Mucosa of descending colon (tissue), 3 donors: ENCODE measurements around the gene RASGRP3. TPM values are rescaled to one million over a fixed set of nuclear protein-coding genes. Genes with fewer than 3 reads are reported as not detected.

ENCODE experiments used
- ATAC-seq: fragments of 200-7000 bp; cut with Tn5 transposase; one replicate; pipeline ENCODE4 v1.9.1; 2020; ENCODE audit warnings: mild to moderate bottlenecking, moderate library complexity
- DNase-seq, 3 donors: peaks; one replicate each; pipeline ENCODE4 v3.0.0-alpha.2; 2020
- H3K36me3 ChIP-seq: fragments of 200-600 bp; one replicate; pipeline ENCODE4 v1.8.0; 2021; ENCODE audit warnings: low read depth, mild to moderate bottlenecking
- H3K4me1 ChIP-seq: fragments of 200-600 bp; one replicate; pipeline ENCODE4 v1.8.0; 2021; ENCODE audit warnings: low read depth, mild to moderate bottlenecking
- H3K4me3 ChIP-seq: fragments of 200-600 bp; one replicate; pipeline ENCODE4 v1.8.0; 2021; ENCODE audit warnings: mild to moderate bottlenecking
- H3K9me3 ChIP-seq: fragments of 200-600 bp; one replicate; pipeline ENCODE4 v1.8.0; 2021; ENCODE audit warnings: mild to moderate bottlenecking
- intact Hi-C, 2 donors: fragments of 100-400 bp; cut with DNase I in 1 of 2; cut with micrococcal nuclease in 1 of 2; formaldehyde crosslinking; loops; one replicate each; pipeline versions ENCODE4 v1.11.0 to v1.11.1; 2022; cut with DNase I, micrococcal nuclease
- total RNA-seq, 3 donors: library from RNA; stranded (reverse); fragmentation: NEBNext Ultra II Directional in 2 of 3; extraction: Animal tissue kit (Norgen Biotek cat#: 25700) in 2 of 3; gene quantifications; one replicate each; pipeline versions ENCODE4 v1.2.1 to v1.2.4, GENCODE V29; 2021 to 2023
- TF ChIP-seq, protein P1 (sequence below): fragments of 200-600 bp; IDR thresholded peaks from one replicate; pipeline ENCODE4 v1.8.0; 2022; ENCODE audit warnings: antibody characterized with exemption, mild to moderate bottlenecking
- donor health status: DM: no; HTN: no; CAD: no; lungs with moderate emphysema.
- donor health status: DM: no; HTN: no; CAD: no.
- donor health status: DM: no; HTN: yes; CAD: no.

The RASGRP3 gene
- total RNA-seq, 3 donors from 2014 or later: 3.8 to 6.1 (median 5.4) TPM

DNA sequence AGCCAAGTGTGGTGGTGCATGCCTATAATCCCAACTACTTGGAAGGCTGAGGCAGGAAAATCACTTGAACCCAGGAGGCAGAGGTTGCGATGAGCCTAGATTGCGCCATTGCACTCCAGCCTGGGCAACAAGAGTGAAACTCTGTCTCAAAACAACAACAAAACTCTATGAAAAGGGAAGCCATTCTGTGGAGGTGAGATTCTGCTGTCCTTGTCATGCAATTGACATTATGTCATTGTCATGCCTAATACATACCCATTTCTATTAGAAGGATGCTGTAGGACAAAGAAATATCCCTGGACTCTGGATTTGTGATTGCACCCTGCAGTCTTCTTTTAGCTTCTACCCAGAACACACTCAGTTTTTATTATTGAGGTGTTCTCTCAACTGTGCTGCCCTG, 8.6 kb downstream of the RASGRP3 start:
- intact Hi-C loops: no loop called here
- H3K9me3 ChIP-seq: peaks cover 4% of the 10 kb centered on the region
- ATAC-seq: no peak

GRCh38 chr2:33486544-33486943, 10.1 kb downstream of the RASGRP3 start:
- DNase-seq (no peak), ATAC-seq (no peak)
- H3K4me3 ChIP-seq: no peak overlapping the region
- no peaks in the 10 kb centered on the region for H3K36me3 ChIP-seq
- intact Hi-C loops: no loop called here
- H3K4me1 ChIP-seq: no peaks in the 10 kb centered on the region
- TF ChIP-seq, protein P1, sequence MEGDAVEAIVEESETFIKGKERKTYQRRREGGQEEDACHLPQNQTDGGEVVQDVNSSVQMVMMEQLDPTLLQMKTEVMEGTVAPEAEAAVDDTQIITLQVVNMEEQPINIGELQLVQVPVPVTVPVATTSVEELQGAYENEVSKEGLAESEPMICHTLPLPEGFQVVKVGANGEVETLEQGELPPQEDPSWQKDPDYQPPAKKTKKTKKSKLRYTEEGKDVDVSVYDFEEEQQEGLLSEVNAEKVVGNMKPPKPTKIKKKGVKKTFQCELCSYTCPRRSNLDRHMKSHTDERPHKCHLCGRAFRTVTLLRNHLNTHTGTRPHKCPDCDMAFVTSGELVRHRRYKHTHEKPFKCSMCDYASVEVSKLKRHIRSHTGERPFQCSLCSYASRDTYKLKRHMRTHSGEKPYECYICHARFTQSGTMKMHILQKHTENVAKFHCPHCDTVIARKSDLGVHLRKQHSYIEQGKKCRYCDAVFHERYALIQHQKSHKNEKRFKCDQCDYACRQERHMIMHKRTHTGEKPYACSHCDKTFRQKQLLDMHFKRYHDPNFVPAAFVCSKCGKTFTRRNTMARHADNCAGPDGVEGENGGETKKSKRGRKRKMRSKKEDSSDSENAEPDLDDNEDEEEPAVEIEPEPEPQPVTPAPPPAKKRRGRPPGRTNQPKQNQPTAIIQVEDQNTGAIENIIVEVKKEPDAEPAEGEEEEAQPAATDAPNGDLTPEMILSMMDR: no peak
- H3K9me3 ChIP-seq: peaks cover 4% of the 10 kb centered on the region

More for the DNA sequence above, 8.6 kb downstream of the RASGRP3 start:
- DNase-seq: no peak
- Histone ChIP-seq H3K36me3 (no peaks in the 10 kb centered on the region), H3K4me3 (no peak overlapping the region), H3K4me1 (no peaks in the 10 kb centered on the region)
- TF ChIP-seq, protein P1: no peak

GRCh38 chr2:33488178-33488690, 11.8 kb downstream of the RASGRP3 start:
- DNase-seq: no peak
- Histone ChIP-seq H3K36me3 (no peaks in the 10 kb centered on the region), H3K4me3 (no peak overlapping the region), H3K9me3 (peaks cover 4% of the 10 kb centered on the region), H3K4me1 (no peaks in the 10 kb centered on the region)
- intact Hi-C loops: no loop called here
- ATAC-seq: no peak
- TF ChIP-seq, protein P1: no peak

DNA sequence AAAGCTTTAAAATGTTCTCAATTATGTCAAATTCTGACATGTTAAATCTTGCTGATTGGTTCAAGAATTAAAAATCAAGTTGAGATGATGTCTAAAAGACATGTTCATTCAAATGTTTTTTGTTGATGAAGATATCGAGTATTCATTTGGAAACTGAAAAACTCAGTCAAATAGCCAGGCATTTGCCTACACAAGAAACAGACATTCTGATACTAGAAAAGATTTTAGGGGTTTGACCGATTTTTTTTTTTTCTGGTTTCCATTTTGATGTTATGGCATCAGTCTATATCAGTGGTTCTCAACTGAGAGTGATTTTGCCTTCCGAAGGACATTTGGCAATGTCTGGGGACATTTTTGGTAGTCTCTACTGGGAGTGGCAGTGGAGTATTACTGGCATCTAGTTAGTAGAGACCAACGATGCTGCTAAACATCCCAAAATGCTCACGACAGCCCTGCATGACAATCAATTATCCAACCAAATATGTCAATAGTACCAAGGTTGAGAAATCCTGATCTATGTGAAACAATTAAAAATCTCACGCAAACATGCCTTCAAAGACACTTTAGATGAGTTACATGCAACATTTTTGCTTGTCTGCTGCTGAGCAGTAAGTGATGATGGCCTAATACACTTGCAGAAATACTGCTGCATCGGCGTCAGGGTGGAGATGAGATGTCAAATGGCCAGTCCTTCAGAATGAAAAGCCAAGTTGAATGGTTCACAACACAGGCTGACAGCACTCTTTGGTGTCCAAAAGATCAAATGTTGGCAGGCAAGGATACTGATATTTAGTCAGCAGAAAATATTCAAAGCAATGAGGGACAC, 12.5 kb downstream of the RASGRP3 start:
- Histone ChIP-seq H3K36me3 (no peaks in the 10 kb centered on the region), H3K4me1 (no peaks in the 10 kb centered on the region), H3K9me3 (peaks cover 4% of the 10 kb centered on the region), H3K4me3 (no peak overlapping the region)
- TF ChIP-seq, protein P1: no peak
- ATAC-seq: no peak
- DNase-seq: no peak
- intact Hi-C loops: no loop called here

GRCh38 chr2:33489835-33490431, 13.5 kb downstream of the RASGRP3 start:
- TF ChIP-seq, protein P1: no peak
- no peak overlapping the region for H3K4me3 ChIP-seq
- H3K9me3 ChIP-seq: peaks cover 4% of the 10 kb centered on the region
- H3K4me1 ChIP-seq: no peaks in the 10 kb centered on the region
- ATAC-seq: no peak
- DNase-seq: no peak
- intact Hi-C loops: no loop called here
- no peaks in the 10 kb centered on the region for H3K36me3 ChIP-seq
